Esophagus squamous epithelium (tissue), 5 donors: Measurements from ENCODE around the gene PAK4. TPM values are rescaled to one million over a fixed set of nuclear protein-coding genes. Genes with fewer than 3 reads are reported as not detected.
A peak's percentile ranks its signal among the peaks of the same experiment; 100 is the strongest.
"Not testable (repeated sequence)": the region's sequence is repeated elsewhere in the genome, so short reads cannot be mapped to it uniquely, and the experiment has no call there.

Experiments used
- DNase-seq: peaks from one replicate; lab custom pipeline; 2025; lab: John Stamatoyannopoulos, UW
- H3K27ac ChIP-seq, 4 donors: fragments of 200-600 bp; sonication (generic); one replicate each; pipeline ENCODE4 v1.5.1; 2016 to 2019; ENCODE audit warnings: mild to moderate bottlenecking in 1 of 4
- H3K27me3 ChIP-seq, 4 donors: fragments of 200-600 bp; sonication (generic); 1 replicate in 3 of 4; 2 replicates in 1 of 4; pipeline versions ENCODE4 v1.5.1 to v1.6.0; 2017 to 2021; ENCODE audit warnings: antibody characterized with exemption in 1 of 4
- H3K36me3 ChIP-seq, 3 donors: fragments of 200-600 bp; sonication (generic); one replicate each; pipeline ENCODE4 v1.5.1; 2016 to 2019
- H3K4me1 ChIP-seq, 3 donors: fragments of 200-600 bp; sonication (generic); one replicate each; pipeline ENCODE4 v1.5.1; 2017 to 2019
- H3K4me3 ChIP-seq, 4 donors: fragments of 200-600 bp; sonication (generic); 1 replicate in 3 of 4; 2 replicates in 1 of 4; pipeline ENCODE4 v1.5.1; 2016 to 2019; ENCODE audit warnings: mild to moderate bottlenecking in 2 of 4, moderate library complexity in 1 of 4
- H3K9me3 ChIP-seq, 3 donors: fragments of 200-600 bp; sonication (generic); one replicate each; pipeline ENCODE4 v1.5.1; 2016 to 2019
- POLR2A ChIP-seq, 4 donors: fragments of 450-650 bp; IDR thresholded peaks; one replicate each; pipeline ENCODE4 v1.6.1; 2017; ENCODE audit warnings: antibody characterized with exemption in 4 of 4, mild to moderate bottlenecking in 4 of 4, moderate library complexity in 3 of 4
- WGBS, 2 donors: methylation state at CpG; one replicate each; pipeline ENCODE4 v1.1.5; 2018; 5-methylcytosine and 5-hydroxymethylcytosine counted together
- intact Hi-C: fragments of 100-400 bp; cut with DNase I; formaldehyde crosslinking; loops from one replicate; pipeline ENCODE4 v1.15.0; 2022
- total RNA-seq, 4 donors: library from RNA; depleted of rRNA; stranded (reverse); fragments of >200 nt; gene quantifications; one replicate each; pipeline ENCODE4 v1.1.0, GENCODE V29; 2016
- TF ChIP-seq, protein P1 (sequence below), 6 experiments: fragments of 450-650 bp in 4 of 6; fragments of 200-600 bp in 2 of 6; sonication (generic) in 2 of 6; IDR thresholded peaks; one replicate each; pipeline ENCODE4 v1.5.1; 2016 to 2019; ENCODE audit warnings: antibody characterized with exemption in 6 of 6, mild to moderate bottlenecking in 4 of 6, moderate library complexity in 4 of 6
- donor health status: DM: yes; HTN: yes; CAD: no.

Gene PAK4
- total RNA-seq, 4 donors from 2014 or later, result 12.2 to 40.1 (median 18.3) TPM

DNA sequence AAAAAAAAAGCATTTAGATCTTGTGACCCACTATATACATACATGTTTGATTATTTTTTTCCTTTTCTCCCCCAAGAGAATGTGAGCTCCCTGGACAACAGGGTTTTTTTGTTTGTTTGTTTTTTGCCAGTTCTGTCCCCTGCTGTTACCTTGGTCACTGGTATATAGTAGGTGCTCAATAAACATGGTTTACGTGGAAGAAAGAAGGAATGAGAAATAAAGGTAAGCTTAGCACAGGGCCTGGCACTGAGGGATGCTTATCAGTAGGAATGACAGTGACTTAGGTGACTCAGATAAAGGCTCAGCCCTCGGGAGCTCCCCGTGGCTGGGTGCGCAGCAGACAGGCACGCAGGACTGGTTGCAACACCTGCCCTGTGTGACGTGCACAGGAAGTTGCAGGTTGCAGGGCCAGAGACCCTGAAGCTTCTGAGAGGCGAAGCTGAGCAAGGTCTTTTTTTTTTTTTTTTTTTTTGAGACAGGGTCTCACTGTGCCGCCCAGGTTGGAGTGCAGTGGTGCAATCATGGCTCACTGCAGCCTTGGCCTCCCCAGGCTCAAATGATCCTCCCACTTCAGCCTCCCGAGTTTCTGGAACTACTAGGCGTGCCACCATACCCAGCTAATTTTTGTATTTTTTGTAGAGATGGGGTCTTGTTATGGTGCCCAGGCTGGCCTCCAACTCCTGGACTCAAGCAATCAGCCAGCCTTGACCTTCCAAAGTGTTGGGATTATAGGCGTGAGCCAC lies 10.3 kb upstream of the PAK4 start:
- Histone ChIP-seq H3K4me1 (peaks cover 0 to 17% (median 8%) of the 10 kb centered on the region in 3 donors), H3K9me3 (no peaks in the 10 kb centered on the region), H3K27ac (no peak overlapping the region), H3K4me3 (no peak overlapping the region), H3K36me3 (no peaks in the 10 kb centered on the region), H3K27me3 (peaks cover 0 to 29% (median 0%) of the 10 kb centered on the region in 4 donors)
- intact Hi-C loops, result no loop called here
- WGBS, 2 donors, result 73 to 80% methylated on average over 7 of the region's 11 CpGs
- no peak for DNase-seq
- TF ChIP-seq POLR2A (IDR thresholded peaks at IDR 0.05), result no peak
- TF ChIP-seq, protein P1, sequence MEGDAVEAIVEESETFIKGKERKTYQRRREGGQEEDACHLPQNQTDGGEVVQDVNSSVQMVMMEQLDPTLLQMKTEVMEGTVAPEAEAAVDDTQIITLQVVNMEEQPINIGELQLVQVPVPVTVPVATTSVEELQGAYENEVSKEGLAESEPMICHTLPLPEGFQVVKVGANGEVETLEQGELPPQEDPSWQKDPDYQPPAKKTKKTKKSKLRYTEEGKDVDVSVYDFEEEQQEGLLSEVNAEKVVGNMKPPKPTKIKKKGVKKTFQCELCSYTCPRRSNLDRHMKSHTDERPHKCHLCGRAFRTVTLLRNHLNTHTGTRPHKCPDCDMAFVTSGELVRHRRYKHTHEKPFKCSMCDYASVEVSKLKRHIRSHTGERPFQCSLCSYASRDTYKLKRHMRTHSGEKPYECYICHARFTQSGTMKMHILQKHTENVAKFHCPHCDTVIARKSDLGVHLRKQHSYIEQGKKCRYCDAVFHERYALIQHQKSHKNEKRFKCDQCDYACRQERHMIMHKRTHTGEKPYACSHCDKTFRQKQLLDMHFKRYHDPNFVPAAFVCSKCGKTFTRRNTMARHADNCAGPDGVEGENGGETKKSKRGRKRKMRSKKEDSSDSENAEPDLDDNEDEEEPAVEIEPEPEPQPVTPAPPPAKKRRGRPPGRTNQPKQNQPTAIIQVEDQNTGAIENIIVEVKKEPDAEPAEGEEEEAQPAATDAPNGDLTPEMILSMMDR (IDR thresholded peaks at IDR 0.05), result no peak

DNA sequence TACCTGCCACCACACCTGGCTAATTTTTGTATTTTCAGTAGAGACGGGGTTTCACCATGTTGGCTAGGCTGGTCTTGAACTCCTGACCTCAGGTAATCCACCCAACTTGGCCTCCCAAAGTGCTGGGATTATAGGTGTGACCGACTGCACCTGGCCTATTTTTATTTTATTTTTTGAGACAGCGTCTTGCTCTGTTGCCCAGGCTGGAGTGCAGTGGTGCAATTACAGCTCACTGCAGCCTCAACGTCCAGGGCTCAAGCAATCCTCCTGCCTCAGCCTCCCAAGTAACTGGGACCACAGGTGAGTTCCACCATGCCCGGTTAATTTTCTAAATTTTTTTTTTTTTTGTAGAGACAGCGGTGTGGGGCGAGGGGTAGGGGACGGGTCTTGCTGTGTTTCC lies 8.6 kb upstream of the PAK4 start:
- DNase-seq, H3K36me3 ChIP-seq, H3K4me3 ChIP-seq, intact Hi-C loops, H3K27ac ChIP-seq, H3K4me1 ChIP-seq, H3K9me3 ChIP-seq: not testable (repeated sequence)
- H3K27me3 ChIP-seq, result peaks cover 0 to 27% (median 0%) of the 10 kb centered on the region in 4 donors
- 76 to 78% methylated on average over 8 of the region's 8 CpGs for WGBS, 2 donors

DNA sequence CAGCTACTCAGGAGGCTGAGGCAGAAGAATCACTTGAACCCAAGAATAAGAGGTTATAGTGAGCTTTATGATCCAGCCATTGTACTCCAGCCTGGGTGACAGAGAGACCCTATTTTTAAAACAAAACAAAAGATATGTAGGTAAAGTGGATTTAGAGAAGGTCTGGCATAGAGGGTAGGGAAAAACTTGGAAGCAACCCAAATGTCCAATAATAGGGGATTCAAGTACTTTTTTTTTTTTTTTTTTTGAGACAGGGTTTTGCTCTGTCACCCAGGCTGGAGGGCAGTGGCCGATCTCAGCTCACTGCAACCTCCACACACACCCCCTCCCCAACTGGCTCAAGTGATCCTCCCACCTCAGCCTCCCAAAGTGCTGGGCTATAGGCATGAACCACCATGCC lies 5.8 kb upstream of the PAK4 start:
- H3K27me3 ChIP-seq, result peaks cover 0 to 6% (median 0%) of the 10 kb centered on the region in 4 donors
- H3K27ac ChIP-seq, result no peak overlapping the region
- H3K4me3 ChIP-seq, result no peak overlapping the region
- DNase-seq, result no peak
- peaks cover 0 to 21% (median 3%) of the 10 kb centered on the region in 3 donors for H3K4me1 ChIP-seq
- WGBS, 2 donors, result 62 to 86% methylated on average over 1 of the region's 1 CpG
- TF ChIP-seq, protein P1 (IDR thresholded peaks at IDR 0.05), result no peak
- no peak for TF ChIP-seq POLR2A (IDR thresholded peaks at IDR 0.05)
- intact Hi-C loops, result loop anchor here (5.0 kb wide), 2 partner anchors 67 to 207 kb away; no protein-coding TSS in a partner anchor
- no peaks in the 10 kb centered on the region for H3K36me3 ChIP-seq
- H3K9me3 ChIP-seq, result no peaks in the 10 kb centered on the region

DNA sequence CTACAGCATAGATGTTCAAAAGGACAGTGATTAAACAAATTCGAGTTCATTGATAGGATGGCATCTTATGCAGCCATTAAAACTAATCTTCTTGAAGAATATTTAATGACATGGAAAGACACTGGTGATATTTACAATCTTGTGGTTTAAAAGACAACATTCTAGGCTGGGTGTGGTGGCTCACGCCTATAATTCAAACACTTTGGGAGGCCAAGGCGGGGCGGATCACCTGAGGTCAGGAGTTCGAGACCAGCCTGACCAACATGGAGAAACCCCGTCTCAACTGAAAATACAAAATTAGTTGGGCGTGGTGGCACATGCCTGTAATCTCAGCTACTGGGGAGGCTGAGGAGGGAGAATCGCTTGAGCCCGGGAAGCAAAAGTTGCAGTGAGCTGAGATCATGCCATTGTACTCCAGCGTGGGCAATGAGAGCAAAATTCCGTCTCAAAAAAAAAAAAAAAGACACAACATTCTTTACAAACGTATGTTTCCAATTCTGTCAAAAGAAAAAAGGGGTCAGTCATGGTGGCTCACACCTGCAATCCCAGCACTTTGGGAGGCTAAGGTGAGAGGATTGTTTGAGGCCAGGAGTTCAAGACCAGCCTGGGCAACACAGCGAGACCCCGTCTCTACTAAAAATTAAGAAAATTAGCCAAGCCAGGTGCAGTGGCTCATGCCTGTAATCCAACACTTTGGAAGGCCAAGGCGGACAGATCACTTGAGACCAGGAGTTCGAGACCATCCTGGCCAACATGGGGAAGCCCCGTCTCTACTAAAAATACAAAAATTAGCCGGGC lies 2.5 kb upstream of the PAK4 start:
- WGBS, 2 donors, result 69 to 75% methylated on average over 18 of the region's 18 CpGs
- Histone ChIP-seq H3K4me3 (no peak overlapping the region), H3K9me3 (no peaks in the 10 kb centered on the region), H3K27me3 (peaks cover 0 to 6% (median 0%) of the 10 kb centered on the region in 4 donors), H3K27ac (peak overlapping the region in 1 of 4 donors; percentile 13), H3K36me3 (no peaks in the 10 kb centered on the region), H3K4me1 (peaks cover 16 to 49% (median 21%) of the 10 kb centered on the region in 3 donors)
- TF ChIP-seq, protein P1 (IDR thresholded peaks at IDR 0.05), result no peak
- no peak for TF ChIP-seq POLR2A (IDR thresholded peaks at IDR 0.05)
- intact Hi-C loops, result loop anchor here (5.0 kb wide), 2 partner anchors 64 to 204 kb away; no protein-coding TSS in a partner anchor
- DNase-seq, result no peak

DNA sequence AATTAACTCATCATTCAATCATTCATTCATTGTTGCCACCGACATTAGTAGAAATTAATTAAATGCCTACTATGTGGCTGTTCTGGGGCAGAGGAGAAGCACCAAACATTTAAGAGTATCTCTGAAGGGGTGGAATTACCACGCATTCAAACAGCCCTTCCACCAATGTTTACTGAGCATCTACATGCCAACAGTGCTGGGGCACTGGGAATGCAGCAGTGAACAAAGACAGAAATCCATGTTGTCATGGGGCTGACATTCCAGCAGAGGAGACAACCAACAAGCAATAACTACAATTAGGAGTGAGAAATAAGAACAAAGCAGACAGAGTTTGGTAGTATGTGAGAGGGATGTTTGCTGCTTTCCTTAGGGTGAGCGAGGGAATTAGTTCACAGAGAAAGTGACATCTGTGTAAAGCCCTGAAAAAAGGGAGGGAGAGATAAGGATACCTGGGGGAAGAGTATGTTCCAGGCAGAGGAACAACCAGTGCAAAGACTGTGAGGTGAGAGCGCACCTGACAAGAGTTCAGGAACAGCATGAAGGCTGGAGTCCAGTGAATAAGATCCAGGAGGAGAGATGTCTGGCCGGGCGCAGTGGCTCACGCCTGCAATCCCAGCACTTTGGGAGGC lies 1.3 kb upstream of the PAK4 start:
- no peak overlapping the region for H3K4me3 ChIP-seq
- DNase-seq, result no peak
- no peak for TF ChIP-seq POLR2A (IDR thresholded peaks at IDR 0.05)
- TF ChIP-seq, protein P1 (IDR thresholded peaks at IDR 0.05), result no peak
- H3K9me3 ChIP-seq, result no peaks in the 10 kb centered on the region
- no peak overlapping the region for H3K27ac ChIP-seq
- peaks cover 0 to 6% (median 0%) of the 10 kb centered on the region in 4 donors for H3K27me3 ChIP-seq
- intact Hi-C loops, result loop anchor here (5.0 kb wide), 2 partner anchors 63 to 203 kb away; no protein-coding TSS in a partner anchor
- H3K36me3 ChIP-seq, result no peaks in the 10 kb centered on the region
- H3K4me1 ChIP-seq, result peaks cover 22 to 60% (median 25%) of the 10 kb centered on the region in 3 donors
- 73 to 88% methylated on average over 7 of the region's 7 CpGs for WGBS, 2 donors
